Measurements from ENCODE around the gene RGS3.
A peak's percentile ranks its signal among the peaks of the same experiment; 100 is the strongest.

RGS3 gene

DNA sequence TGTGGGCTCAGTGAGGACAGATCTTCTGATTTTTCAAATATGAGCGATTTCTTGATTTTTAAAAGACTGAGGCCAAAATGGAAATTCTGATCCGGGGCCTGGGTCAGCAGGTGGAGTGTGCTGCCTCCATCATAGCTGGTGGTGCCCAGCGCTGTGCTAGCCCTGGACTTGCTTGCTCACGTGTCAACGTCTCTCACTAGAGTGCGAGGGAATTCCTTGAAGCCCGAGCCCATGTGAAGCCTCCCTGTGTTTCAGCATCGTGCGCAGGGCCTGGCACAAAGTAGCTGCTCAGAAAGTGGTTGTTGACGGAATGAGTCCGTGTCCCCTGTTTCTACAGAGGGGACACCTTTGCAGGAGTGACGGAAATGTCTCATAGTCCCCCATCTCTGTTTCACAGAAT is 50.5 kb downstream of the RGS3 start:
- DNase-seq = no peak

DNA sequence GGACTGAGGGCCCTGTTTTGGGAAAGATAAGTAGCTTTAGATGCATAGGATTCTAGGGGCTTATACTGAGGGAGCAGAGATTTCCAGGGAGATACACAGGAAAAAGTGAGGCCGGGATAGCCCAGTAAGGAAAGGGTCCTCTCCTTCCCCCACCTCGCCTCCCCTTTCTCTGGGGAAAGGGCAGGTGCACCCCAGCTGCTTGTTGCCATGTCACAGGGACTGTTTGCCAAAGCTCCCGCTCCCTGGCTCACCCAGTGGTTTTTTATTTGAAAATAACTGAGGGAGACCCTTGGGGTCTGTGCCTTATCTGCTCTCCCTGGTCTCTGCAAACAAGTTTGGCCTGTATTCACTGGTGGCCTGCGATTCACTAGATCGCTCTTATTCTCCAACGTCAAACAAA is 51.2 kb downstream of the RGS3 start:
- no peak for DNase-seq

DNA sequence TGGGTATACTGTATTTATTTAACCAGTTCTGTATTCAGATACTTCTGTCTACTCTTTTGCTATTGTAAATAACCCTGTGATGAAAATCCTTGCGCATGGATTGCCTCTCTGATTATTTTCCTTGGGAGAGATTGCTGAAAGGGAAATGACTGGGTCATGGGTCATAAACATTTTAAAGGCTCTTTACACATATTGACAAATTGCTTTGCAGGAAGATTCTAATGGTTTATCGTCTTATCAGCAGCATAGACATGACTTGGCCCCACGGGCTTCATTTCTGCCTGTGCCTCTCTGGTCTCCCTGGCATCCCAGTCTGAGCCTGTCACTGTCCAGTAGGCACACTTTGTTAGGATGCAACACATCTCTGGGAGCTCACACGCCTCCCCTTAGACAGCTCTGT is 52.3 kb downstream of the RGS3 start:
- no peak for DNase-seq

DNA sequence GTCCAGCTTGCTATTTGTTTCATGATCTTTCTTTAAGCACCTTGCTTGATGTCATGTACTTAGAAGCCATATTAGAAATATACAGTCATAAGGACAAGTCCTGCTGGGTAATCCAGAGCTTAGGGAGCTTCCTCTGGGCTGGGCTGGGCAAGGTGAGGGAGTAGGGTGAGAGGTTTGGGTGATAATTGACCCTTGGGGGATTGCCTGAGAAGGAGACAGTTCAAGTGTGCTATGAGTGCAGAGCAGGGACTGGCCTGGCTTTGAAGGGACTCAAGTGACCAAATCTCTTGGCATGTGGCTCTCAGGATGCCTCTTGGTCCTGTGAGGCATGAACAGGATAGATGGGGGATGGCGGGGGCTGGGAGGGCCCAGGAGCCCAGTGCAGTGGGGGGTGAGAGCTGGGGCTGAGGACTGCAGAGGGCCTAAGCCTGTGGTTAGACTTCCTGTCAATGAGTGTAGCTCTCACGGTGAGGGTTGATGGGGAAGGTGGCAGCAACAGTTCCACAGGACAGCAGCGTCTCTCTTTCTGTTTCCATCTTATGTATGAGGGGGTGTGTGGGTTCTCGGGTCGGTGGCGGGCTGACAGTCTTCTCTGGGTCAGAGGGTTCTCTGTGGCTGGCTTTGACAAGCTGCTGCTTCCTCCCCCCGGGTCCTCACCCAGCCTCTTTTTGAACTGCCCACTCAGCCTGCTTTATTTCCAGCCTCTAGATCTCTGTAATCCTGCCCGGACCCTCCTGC is 53.5 kb downstream of the RGS3 start:
- DNase-seq = peak; percentile 34 to 89 (median 41)

DNA sequence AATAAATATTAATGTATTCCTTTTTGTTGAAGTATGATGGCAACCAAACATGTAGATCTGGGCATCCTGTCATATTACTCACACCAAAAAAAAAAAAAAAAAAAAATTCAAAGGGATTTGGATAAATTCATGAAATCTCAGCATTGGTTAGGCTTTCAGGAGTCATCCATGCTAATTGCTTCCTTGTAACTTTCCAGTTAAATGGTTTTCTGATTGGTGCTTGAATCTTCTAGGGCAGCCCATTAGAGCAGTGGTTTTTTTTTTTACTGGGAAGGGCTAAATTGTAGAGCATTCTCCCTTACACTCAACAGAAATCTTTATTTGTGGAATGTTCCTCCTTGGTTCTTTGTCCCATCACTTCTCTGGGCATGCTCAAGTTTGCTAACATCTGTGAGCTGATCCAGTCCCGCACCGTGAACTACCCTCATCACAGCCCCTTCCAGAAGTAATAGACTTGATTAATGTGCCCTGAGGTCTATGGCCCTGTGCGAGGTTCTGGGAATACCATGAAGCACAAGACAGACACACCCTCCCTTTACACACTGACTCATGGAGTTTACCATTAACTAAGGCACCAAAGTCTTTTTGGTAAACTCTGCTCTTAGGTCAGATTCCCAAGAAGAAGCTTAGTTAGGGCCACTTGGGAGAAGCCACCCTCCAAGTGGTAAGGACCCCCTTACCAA is 56.0 kb downstream of the RGS3 start:
- no peak for DNase-seq

DNA sequence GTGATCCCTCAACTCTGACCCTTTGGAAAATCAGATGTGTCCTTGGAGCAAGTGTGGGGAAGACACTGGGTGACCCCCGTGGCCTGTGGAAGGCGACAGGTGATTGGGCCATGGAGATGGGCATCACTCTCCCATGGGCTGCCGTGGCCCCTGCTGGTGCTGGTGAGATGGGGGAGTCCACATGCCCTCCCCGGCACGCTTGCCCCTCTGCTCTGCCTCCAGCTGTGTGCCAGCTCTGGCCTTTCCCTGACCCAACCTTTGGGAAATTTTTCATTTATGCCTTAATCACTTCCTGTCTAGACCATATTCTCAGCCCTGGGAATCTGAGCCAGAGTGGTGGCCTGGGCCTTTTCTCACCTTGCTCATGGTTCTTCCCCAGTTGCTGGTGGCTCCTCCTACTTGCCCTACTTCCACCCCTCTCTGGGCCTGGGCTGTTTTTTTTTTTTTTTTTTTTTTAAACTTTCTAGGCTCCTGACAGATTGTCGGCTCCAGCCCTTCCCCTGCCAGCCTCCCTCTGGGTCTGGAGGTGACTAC is 56.6 kb downstream of the RGS3 start:
- peak; percentile 38 to 70 (median 55) for DNase-seq

DNA sequence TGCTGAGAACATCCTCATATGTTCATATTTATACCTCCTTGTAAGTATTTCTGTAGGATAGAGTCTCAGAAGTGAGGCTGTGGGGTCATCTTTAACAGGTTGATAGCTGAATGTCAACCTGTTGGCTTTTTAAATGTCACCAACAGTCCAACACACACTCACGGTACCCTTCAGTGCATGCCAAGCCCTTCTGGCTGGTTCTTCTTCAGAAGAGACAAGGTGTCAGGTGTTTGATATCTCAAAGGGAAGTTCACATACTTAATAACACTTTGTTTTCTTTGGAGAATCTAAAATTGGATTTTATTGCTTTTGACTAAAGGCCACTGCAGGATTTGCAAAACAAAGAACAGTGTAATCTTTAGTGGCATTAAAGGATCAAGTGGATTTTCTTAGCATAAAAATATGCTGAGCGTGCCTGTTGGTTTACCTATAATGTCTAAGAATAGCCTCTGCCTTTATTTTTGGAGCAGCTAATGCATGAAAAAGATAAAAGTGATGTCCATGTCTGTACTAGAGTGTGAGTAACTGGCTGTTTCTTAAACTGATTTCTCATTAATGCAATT is 58.2 kb downstream of the RGS3 start:
- DNase-seq = no peak

DNA sequence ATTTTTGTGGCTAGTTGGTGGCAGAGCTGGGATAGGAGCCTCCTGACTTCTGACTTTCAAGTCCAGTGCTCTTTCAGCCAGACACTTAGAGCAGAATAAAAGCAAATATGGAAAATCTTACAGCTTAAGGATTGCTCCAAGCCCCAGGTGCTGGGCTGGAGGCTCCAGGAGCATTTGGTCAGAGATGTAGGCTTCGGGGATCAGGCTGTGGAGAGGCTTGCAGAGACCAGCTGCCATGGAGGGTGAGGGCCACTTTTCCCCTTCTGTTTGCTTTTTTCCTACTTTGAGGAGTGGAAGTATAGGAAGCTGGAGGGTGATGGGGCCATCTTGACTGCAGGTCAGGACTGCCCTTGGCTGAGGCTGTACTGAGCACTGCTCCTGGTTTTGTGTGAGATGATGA is 58.9 kb downstream of the RGS3 start:
- DNase-seq = no peak

DNA sequence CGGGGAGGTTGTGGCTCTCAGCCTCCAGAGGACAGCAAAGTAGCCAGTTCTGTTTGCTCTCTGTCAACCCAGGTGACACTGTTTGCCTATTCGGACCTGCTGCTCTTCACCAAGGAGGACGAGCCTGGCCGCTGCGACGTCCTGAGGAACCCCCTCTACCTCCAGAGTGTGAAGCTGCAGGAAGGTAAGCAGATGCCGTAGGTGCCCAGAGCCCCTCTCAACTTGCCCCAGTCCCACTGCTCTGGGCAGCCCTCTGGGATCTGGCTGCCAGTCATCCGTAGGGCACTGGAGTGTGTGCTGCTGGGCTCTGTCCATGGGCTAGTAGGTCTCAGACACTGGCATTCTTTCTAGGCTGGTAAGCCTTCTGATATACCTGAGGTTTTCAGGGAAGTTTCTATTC is 59.3 kb downstream of the RGS3 start:
- no peak for DNase-seq

DNA sequence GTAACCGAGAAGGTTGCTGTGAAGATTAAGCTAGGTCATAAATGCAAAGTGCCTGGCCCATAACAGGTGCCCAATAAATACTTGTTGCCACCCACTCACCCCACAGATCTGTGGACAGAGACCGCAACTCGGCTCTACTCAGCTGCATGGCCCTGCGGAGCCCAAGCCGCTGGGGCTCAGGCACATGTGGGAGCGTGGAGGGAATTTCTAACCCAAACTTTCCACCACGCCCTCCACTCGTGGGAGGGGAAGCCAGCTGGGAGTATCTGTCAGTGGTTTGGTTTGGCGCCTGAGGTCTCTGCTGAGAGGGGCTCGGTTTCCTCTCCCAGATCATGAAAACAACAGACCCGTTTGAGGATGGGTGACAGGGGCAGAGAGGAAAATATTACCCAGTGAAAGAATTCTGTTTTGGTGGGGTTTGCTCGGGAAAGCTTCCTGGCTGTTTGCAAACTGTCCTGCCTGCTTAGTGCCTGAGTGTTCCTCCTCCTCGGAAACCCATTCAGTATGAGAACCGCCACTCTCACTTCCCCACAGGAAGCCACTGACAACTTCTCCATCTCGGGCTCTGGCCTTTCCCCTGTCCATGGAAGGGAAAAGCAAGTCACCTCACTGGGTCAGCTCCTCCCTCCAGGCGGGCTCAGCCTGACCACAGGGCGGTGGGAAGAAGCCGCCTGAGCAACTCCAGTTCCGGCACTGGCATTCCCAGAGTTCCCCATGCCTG is 60.1 kb downstream of the RGS3 start:
- DNase-seq = peak; percentile 18 to 47 (median 20)

DNA sequence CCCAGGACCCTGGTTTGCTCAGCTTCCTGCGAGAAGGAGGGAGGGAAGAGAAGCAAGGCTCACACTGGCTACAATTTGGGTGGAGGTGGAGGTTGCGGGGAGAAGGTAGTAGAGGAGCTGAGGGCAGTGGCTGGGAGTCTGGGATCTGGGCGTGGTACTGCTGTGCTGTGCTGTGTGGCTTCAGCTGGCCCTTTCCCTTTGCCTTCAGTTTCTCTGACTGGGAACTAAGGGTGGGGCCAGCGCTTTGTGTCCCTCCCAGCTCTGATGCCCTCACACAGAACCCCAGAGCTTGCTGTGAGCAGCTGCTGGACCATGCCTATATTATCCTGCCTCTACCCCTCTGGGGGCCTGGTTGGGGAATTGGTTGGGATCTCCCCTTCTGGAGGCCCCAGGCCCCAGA is 60.9 kb downstream of the RGS3 start:
- no peak for DNase-seq

DNA sequence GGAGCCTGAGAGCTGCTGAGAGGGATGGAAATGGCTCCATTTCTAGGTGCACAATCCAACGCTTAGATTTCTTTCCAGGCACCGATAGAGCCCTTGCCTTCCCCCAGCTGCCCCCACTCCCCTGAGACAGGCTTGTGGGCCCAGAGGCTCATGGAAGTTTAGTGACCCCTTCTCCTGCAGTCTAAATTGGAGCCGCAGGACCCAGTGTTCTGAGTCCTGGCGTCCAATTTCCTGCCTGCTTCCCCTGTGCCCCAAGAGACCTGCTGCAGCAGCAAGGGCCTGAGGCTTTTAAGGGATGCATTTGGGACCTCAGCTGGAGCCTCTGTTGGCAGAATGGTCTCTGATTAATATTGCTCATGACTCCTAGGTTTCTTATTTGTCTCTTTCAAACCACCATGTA is 61.7 kb downstream of the RGS3 start:
- DNase-seq = no peak

DNA sequence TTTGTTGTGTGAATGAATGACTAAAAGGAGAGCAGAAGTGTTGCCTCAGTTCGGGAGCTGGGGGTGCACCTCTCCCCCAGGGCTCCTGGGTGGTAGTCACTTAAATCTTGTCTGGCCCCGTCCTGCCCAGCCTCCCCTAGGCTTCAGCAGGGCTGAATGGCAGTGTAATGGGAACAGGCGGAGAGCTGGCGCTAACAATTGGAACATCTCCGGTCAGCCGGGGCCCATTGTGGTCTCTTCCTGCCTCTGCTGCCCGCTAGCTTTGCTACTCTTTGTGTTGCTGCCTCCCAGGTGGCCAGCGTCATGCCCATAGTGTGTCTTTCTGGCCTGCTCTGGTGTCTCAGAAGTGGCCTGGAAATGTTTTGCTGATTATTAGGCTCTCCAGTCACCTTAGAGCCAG is 62.3 kb downstream of the RGS3 start:
- no peak for DNase-seq

DNA sequence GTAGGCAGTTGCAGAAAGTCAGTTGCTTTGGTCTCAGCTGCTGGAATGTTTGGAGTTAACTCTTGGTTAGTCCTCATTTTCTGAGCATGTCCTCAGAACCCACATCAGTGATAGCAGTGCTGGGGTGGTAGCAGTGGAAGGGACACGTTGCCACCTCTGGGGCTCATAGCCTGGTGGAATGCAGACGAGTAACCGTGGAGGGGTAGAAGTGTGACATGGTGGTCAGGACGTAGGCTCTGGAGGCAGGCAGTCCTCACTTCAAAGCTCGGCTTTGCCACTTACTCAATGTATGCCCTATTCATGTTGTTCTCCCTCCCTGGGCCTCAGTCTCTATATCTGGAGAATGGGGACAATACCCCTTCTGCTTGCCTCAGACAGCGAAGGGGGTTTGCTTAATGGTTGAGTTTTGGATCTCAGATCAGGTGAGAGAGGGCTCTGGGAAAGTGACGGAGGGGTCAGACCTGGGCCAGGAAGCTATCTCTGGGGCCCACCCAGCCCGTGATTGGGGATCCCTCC is 62.8 kb downstream of the RGS3 start:
- DNase-seq = no peak

DNA sequence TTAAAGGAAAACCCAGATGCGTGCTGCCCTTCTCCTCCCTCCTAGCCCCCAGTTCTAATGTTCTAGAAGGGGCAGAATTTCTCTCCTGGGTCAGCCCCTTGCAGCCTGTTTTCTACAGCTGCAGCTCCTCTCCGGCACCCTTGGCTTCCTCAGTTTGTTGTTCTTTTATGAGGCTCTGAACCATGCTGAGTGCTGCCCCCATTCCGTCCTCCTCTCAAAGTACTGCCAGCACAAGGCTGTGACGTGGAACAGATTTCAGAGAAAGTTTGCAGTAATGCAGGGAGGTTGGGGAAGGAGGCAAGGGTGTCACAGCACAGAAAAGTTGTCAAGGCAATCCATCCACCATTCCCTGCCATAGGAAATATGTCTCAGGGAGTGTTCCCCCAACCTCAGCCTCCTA is 63.3 kb downstream of the RGS3 start:
- no peak for DNase-seq

DNA sequence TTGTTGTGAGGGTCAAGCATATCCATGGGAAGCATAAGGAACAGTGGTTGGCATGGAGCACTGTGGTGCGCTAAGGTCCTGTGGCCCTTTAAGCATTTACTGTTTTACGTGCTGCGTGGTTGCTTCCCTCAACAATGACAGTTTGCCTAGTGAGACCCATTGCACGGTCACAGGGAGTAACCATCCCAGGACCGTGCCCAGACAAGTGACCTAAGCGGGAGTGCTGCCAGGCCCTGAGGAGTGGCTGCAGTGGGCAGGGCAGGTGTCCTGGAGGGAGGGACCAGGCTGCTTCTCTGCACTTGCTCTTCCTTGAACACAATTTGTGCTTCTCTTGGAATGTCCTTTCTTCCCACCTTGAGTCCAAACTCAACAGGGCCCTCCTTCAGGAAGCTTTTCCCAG is 64.6 kb downstream of the RGS3 start:
- no peak for DNase-seq

DNA sequence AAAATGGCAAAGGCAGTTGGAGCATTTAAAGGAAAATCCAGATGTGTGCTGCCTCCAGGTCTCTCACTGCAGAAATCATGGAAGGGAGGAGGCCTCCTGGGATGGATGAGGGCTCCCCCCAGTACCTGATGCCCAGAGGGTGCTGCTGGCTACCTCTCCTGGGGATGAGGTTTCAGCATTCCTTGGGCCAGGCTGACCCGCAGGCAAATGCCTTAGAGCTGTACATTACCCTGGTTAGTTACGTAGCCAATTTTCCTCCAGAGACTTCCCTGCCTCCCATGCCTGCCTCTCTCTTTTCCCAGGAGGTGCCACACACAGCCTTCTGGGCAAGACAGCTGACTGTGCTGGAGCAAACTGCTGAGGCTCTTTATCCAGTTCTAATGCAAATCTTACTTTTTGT is 65.3 kb downstream of the RGS3 start:
- DNase-seq = no peak

DNA sequence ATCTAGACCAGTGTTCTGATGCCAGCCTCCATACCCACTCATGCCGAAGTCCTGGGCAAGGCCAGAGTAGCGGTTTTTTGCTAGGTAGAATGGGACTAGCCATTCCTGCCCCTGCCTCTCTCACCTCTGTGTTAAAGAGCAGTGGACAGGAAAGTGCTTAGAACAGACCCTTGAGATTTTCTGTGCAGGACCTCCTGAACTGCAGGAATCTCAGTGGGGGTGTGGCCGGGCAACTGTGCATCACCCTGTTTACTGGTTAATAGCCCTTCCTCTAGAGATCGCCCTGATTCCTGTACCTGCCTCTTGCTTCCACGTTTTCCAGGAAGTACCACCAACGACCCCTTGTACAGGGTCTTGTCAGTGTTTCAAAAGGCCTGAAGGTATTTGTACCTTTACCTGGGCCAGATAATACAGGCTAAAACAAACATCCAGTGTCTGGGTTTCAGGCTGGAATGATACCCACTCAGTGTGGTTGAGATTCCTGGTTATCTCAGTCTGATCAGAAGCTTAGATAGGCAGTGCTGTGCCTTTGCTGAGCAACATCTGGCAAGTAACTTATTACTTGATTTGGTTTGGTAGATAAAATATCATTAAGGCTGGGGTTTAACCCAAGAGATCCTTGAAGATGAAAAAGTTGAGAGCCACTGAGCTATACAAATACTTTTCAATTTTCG is 65.9 kb downstream of the RGS3 start:
- DNase-seq = no peak

DNA sequence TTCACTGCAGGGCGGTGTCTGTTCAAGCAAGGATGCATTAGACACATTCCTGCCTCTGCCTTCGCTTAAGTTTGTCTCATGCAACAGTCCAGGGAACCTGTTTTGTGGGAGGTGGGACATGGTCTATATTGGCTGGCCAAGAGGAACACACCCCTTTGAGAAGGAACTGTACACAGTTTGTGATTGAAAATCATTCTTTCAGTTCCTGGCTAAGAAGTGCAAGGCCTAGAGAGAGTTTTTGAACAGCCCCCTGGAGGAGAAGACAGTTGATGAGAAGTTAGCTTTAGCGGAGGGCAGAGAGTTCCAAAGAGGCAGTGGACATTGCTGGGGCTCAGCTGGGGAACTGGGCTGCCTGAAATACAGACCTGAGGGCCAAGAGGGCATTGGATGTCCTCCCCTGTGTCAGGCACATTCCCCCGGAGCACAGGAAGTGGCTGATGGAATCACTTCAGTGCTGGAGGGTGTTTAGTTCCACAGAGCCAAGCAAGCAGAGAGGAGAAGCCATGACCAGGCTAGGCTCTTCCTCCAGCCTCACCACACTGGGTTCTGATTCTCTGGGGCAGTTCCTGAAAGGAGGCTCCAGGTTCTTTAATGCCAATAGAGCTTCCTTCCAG is 66.6 kb downstream of the RGS3 start:
- no peak for DNase-seq

DNA sequence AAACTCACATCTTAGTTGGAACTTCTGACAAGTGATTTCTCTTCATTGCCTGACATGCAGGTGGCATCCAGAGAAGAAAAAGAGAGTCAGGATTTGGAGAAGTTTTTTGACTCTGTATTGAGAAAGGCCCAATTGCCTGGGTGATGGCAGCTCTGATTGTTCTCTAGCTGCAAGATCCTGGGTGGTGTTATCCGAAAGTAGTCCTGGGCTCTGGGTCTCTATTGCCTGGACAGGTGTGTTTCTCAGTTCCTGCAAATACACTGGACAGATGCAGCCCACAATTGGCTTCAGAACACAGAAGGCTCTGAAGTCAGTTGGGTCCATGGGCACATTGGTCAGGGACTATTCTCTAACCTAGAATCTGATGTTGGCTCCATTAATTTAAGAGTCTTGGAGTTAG is 67.4 kb downstream of the RGS3 start:
- no peak for DNase-seq

DNA sequence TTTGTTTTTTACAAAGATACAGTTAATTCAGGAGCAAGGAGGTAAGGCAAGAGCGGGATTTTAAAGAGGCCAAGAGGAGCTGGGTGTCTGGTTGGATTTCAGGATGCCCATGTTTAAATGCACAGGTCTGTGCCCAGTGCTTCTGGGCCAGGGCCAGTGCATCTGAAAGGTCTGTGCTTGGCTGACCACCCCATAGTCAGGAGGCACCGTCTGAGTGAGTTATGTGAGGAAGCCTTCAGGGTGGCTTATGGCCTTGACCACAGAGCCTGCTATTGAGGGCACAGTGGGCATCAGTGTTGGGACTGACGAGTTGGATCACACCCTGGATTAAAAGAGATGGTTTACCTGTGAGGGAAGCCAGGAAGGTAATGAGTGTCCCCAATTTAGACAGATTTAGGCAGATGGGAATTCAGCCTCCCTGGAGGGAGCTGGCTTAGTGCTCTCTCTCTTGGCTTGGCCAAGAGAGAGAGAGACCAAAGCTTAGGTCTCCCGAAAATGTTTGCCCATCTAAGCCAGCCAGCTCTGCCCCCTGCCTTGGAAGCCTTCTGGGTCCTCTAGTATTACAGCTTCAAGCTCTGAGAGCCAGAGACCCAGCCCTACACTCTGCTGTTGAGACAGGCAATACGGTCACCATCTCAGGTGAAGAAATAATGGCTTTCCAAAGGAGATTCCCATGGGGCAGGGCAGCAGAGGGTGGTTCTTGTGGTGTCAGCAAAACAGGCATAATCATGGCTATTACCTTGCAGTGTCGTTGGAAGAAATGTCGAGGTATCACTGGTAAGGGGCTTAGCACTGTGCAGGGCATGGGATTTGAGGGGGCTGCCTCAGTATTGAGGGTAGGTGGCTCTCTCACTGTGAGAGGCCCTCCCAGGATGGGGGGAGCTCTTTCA is 68.6 kb downstream of the RGS3 start:
- no peak for DNase-seq

Data from T-helper 1 cell (primary cell).